ENCODE data around the gene LAMA2. TPM values are rescaled to one million over a fixed set of nuclear protein-coding genes. Genes with fewer than 3 reads are reported as not detected.

LAMA2 gene
- total and polyA plus RNA-seq, 2 experiments from 2014 or later = 11.1 to 57.5 TPM

GRCh38 chr6:129267028-129267427 is 384.1 kb downstream of the LAMA2 start:
- Histone ChIP-seq H3K9me3 (ENCODE audit: low read depth) (no peaks in the 10 kb centered on the region), H3K9me2 (replicated peaks; ENCODE audit: insufficient read depth) (no peaks in the 10 kb centered on the region), H3K79me2 (no peaks in the 10 kb centered on the region), H3K36me3 (replicated peaks; ENCODE audit: insufficient read depth, low read depth) (no peaks in the 10 kb centered on the region), H4K20me1 (ENCODE audit: insufficient read depth, poor library complexity, severe bottlenecking) (no peaks in the 10 kb centered on the region), H3K4me3 (no peak overlapping the region), H3K27ac (no peak overlapping the region), H3K4me1 (ENCODE audit: insufficient read depth) (no peaks in the 10 kb centered on the region), H3K4me2 (no peak overlapping the region), H2AFZ (no peak overlapping the region), H3K27me3 (no peaks in the 10 kb centered on the region)
- no peak for TF ChIP-seq EZH2 (IDR thresholded peaks at IDR 0.05; ENCODE audit: borderline replicate concordance)
- no peak for TF ChIP-seq EZH2phosphoT487 (IDR thresholded peaks at IDR 0.05; ENCODE audit: low read depth, severe bottlenecking, unreplicated experiment)
- no peak for TF ChIP-seq CTCF (IDR thresholded peaks at IDR 0.05; ENCODE audit: poor library complexity)
- DNase-seq (ENCODE audit: low spot score) = no peak
- WGBS (ENCODE audit: low lambda C conversion rate, missing lambda C conversion rate) = 63% methylated on average over 5 of the region's 5 CpGs

DNA sequence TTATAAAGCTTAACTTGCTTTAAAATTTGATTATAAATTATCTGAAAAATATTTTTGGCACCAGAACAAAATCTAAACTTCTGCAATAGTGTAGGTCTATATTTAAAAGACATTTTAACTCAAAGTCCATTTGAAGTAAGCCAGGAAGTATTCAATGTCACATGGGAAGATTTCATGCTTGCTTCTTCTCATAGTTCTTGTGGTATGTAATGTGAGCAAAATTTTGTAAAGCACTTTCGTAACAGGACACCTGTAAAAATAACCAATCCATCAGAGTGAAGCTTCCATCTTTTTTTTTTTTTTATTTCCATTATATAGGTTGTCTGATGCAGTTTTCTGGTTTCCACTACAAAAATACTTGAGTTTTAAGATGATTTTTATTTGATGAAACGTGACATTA is 386.1 kb downstream of the LAMA2 start:
- Histone ChIP-seq H3K27ac (no peak overlapping the region), H3K4me3 (no peak overlapping the region), H2AFZ (no peak overlapping the region), H3K9me2 (replicated peaks; ENCODE audit: insufficient read depth) (no peaks in the 10 kb centered on the region), H3K9me3 (ENCODE audit: low read depth) (no peaks in the 10 kb centered on the region), H3K79me2 (no peaks in the 10 kb centered on the region), H3K4me1 (ENCODE audit: insufficient read depth) (no peaks in the 10 kb centered on the region), H4K20me1 (ENCODE audit: insufficient read depth, poor library complexity, severe bottlenecking) (no peaks in the 10 kb centered on the region), H3K4me2 (no peak overlapping the region), H3K36me3 (replicated peaks; ENCODE audit: insufficient read depth, low read depth) (no peaks in the 10 kb centered on the region), H3K27me3 (no peaks in the 10 kb centered on the region)
- DNase-seq (ENCODE audit: low spot score) = no peak
- WGBS (ENCODE audit: low lambda C conversion rate, missing lambda C conversion rate) = 95% methylated on average over 2 of the region's 2 CpGs
- TF ChIP-seq EZH2phosphoT487 (IDR thresholded peaks at IDR 0.05; ENCODE audit: low read depth, severe bottlenecking, unreplicated experiment) = no peak
- TF ChIP-seq CTCF (IDR thresholded peaks at IDR 0.05; ENCODE audit: poor library complexity) = no peak
- TF ChIP-seq EZH2 (IDR thresholded peaks at IDR 0.05; ENCODE audit: borderline replicate concordance) = no peak

DNA sequence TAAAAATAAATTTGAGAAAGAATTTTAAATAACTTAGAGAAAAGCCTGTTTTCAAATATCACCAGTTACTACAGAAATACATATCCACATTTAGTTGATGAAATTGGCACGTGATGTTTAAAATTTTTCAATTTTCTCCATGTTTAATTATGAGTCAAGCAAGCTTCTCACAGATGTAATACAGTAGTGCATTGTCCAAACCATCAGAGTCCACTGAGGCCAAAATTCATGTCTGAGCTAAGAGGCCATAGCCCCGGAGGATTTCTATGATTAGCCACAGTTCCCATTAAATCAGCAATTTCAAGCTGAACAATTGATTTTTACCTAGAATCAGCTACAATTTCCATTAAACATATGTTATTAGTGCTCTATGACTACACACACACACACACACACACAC is 387.0 kb downstream of the LAMA2 start:
- WGBS (ENCODE audit: low lambda C conversion rate, missing lambda C conversion rate) = 95% methylated on average over 2 of the region's 2 CpGs
- Histone ChIP-seq H3K27ac (no peak overlapping the region), H3K4me2 (no peak overlapping the region), H2AFZ (no peak overlapping the region), H3K9me2 (replicated peaks; ENCODE audit: insufficient read depth) (no peaks in the 10 kb centered on the region), H4K20me1 (ENCODE audit: insufficient read depth, poor library complexity, severe bottlenecking) (no peaks in the 10 kb centered on the region), H3K4me1 (ENCODE audit: insufficient read depth) (no peaks in the 10 kb centered on the region), H3K27me3 (no peaks in the 10 kb centered on the region), H3K79me2 (no peaks in the 10 kb centered on the region), H3K4me3 (no peak overlapping the region), H3K36me3 (replicated peaks; ENCODE audit: insufficient read depth, low read depth) (no peaks in the 10 kb centered on the region), H3K9me3 (ENCODE audit: low read depth) (no peaks in the 10 kb centered on the region)
- DNase-seq (ENCODE audit: low spot score) = no peak
- no peak for TF ChIP-seq EZH2phosphoT487 (IDR thresholded peaks at IDR 0.05; ENCODE audit: low read depth, severe bottlenecking, unreplicated experiment)
- no peak for TF ChIP-seq EZH2 (IDR thresholded peaks at IDR 0.05; ENCODE audit: borderline replicate concordance)
- TF ChIP-seq CTCF (IDR thresholded peaks at IDR 0.05; ENCODE audit: poor library complexity) = no peak

DNA sequence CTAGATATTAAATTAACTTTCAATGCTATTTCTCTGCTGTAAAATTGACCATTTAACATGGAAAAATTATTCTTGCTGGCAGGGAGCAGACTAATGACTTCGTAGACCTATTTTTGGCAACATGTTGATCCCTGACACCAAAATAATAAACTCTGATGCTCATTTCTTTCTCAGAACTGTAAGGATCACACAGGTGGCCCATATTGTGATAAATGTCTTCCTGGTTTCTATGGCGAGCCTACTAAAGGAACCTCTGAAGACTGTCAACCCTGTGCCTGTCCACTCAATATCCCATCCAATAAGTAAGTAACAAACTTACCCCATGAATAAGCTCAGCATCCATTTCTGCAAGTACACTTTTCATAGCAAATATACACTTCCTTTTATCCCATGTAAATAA is 387.5 kb downstream of the LAMA2 start:
- no peak overlapping the region for H2AFZ ChIP-seq
- WGBS (ENCODE audit: low lambda C conversion rate, missing lambda C conversion rate) = 90% methylated on average over 2 of the region's 2 CpGs
- no peaks in the 10 kb centered on the region for H3K36me3 ChIP-seq (replicated peaks; ENCODE audit: insufficient read depth, low read depth)
- no peak overlapping the region for H3K4me2 ChIP-seq
- H3K4me1 ChIP-seq (ENCODE audit: insufficient read depth) = no peaks in the 10 kb centered on the region
- H3K79me2 ChIP-seq = no peaks in the 10 kb centered on the region
- DNase-seq (ENCODE audit: low spot score) = no peak
- H4K20me1 ChIP-seq (ENCODE audit: insufficient read depth, poor library complexity, severe bottlenecking) = no peaks in the 10 kb centered on the region
- H3K9me2 ChIP-seq (replicated peaks; ENCODE audit: insufficient read depth) = no peaks in the 10 kb centered on the region
- no peak for TF ChIP-seq EZH2phosphoT487 (IDR thresholded peaks at IDR 0.05; ENCODE audit: low read depth, severe bottlenecking, unreplicated experiment)
- no peak for TF ChIP-seq EZH2 (IDR thresholded peaks at IDR 0.05; ENCODE audit: borderline replicate concordance)
- H3K27ac ChIP-seq = no peak overlapping the region
- H3K4me3 ChIP-seq = no peak overlapping the region
- H3K27me3 ChIP-seq = no peaks in the 10 kb centered on the region
- H3K9me3 ChIP-seq (ENCODE audit: low read depth) = no peaks in the 10 kb centered on the region
